Endothelial cell (in vitro differentiated cells): ENCODE results near the gene ZSWIM3. TPM values are rescaled to one million over a fixed set of nuclear protein-coding genes. Genes with fewer than 3 reads are reported as not detected.

Source experiments
- DNase-seq: peaks from one replicate; pipeline ENCODE4 v3.0.0; 2021; ENCODE audit warnings: low spot score
- H3K27ac Mint-ChIP-seq: one replicate; pipeline ENCODE4 v1.8.0; 2021; ENCODE audit warnings: mixed read lengths, inconsistent platforms; ENCODE audit not compliant: unreplicated experiment
- H3K27me3 Mint-ChIP-seq: one replicate; pipeline ENCODE4 v1.8.0; 2021; ENCODE audit warnings: mild to moderate bottlenecking, moderate library complexity, mixed read lengths, inconsistent platforms; ENCODE audit not compliant: unreplicated experiment
- H3K36me3 Mint-ChIP-seq: one replicate; pipeline ENCODE4 v1.8.0; 2021; ENCODE audit warnings: mild to moderate bottlenecking, low read depth, mixed read lengths, inconsistent platforms; ENCODE audit not compliant: unreplicated experiment
- H3K4me1 Mint-ChIP-seq: one replicate; pipeline ENCODE4 v1.8.0; 2021; ENCODE audit warnings: mild to moderate bottlenecking, mixed read lengths, inconsistent platforms; ENCODE audit not compliant: unreplicated experiment
- H3K4me3 Mint-ChIP-seq: one replicate; pipeline ENCODE4 v1.8.0; 2021; ENCODE audit warnings: mild to moderate bottlenecking, mixed read lengths, inconsistent platforms; ENCODE audit not compliant: unreplicated experiment
- H3K9me3 Mint-ChIP-seq: one replicate; pipeline ENCODE4 v1.8.0; 2021; ENCODE audit warnings: mixed read lengths, inconsistent platforms; ENCODE audit not compliant: unreplicated experiment
- total RNA-seq: library from RNA; stranded (reverse); fragmentation: NEBNext Ultra II Directional; extraction: Animal tissue kit (Norgen Biotek cat#: 25700); gene quantifications from one replicate; pipeline ENCODE4 v1.2.1, GENCODE V29; 2021; ENCODE audit not compliant: unreplicated experiment
- TF ChIP-seq, protein P1 (sequence below): fragments of 200-600 bp; sonication (generic); IDR thresholded peaks from one replicate; pipeline ENCODE4 v1.5.0; 2021; ENCODE audit warnings: antibody characterized with exemption; ENCODE audit not compliant: unreplicated experiment

The ZSWIM3 gene
- total RNA-seq, 1 donor from 2014 or later, result 6.7 TPM

DNA sequence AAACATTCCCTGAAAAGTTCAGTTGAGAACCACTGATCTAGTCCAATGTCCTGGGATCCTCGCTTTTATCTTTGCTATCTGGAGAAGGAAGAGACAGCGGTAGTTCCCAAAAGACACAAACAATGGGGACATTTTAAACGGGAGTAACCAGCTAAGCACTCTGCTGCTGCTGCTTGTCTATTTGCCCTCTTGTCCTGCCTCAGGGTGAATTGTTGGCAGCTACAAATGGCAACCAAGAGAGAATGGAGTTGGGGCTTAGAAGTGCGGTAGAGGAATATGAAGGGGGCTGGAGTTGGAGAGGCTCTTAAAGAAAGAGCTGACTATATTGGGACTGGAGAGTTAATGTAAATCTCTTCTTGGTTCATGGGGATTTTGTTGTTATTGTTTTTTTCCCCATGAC lies 17.2 kb downstream of the ZSWIM3 start:
- Mint-ChIP-seq H3K4me1 (peaks cover 14% of the 10 kb centered on the region), H3K27me3 (peaks cover 1% of the 10 kb centered on the region), H3K9me3 (no peaks in the 10 kb centered on the region), H3K36me3 (peaks cover 8% of the 10 kb centered on the region), H3K4me3 (no peak overlapping the region), H3K27ac (no peak overlapping the region)
- TF ChIP-seq, protein P1, sequence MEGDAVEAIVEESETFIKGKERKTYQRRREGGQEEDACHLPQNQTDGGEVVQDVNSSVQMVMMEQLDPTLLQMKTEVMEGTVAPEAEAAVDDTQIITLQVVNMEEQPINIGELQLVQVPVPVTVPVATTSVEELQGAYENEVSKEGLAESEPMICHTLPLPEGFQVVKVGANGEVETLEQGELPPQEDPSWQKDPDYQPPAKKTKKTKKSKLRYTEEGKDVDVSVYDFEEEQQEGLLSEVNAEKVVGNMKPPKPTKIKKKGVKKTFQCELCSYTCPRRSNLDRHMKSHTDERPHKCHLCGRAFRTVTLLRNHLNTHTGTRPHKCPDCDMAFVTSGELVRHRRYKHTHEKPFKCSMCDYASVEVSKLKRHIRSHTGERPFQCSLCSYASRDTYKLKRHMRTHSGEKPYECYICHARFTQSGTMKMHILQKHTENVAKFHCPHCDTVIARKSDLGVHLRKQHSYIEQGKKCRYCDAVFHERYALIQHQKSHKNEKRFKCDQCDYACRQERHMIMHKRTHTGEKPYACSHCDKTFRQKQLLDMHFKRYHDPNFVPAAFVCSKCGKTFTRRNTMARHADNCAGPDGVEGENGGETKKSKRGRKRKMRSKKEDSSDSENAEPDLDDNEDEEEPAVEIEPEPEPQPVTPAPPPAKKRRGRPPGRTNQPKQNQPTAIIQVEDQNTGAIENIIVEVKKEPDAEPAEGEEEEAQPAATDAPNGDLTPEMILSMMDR, result no peak
- DNase-seq, result no peak

DNA sequence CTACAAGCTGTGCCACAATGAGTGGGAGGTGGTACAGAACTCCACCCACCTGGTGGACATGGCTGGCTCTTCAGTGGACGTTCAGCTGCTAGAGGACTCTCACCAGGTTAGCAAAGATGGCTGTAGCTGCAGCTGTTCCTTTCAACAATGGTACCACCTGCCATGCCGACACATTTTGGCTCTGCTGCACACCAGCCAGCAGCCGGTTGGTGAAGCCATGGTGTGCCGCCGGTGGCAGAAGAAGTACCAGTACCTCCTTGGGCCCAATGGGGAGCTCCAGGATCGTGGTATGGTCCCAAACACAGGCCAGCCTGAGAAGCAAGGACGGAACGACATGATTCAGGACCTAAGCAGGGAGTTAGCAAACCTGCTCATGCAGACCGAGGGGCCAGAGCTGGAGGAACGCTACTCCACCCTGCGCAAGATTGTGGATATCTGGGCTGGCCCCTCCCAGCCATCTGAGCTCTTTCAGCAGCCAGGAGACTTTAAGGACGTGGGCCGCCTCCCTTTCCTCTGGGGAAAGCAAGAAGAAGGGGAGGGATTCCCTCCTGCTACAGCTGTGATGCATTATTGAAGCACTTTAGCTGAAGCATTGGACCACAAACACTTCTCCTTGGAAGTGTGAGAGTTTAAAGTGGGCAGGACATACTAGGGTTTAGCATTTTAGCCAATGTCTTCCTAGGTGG lies 20.8 kb downstream of the ZSWIM3 start:
- TF ChIP-seq, protein P1, result no peak
- H3K4me1 Mint-ChIP-seq, result peaks cover 10% of the 10 kb centered on the region

DNA sequence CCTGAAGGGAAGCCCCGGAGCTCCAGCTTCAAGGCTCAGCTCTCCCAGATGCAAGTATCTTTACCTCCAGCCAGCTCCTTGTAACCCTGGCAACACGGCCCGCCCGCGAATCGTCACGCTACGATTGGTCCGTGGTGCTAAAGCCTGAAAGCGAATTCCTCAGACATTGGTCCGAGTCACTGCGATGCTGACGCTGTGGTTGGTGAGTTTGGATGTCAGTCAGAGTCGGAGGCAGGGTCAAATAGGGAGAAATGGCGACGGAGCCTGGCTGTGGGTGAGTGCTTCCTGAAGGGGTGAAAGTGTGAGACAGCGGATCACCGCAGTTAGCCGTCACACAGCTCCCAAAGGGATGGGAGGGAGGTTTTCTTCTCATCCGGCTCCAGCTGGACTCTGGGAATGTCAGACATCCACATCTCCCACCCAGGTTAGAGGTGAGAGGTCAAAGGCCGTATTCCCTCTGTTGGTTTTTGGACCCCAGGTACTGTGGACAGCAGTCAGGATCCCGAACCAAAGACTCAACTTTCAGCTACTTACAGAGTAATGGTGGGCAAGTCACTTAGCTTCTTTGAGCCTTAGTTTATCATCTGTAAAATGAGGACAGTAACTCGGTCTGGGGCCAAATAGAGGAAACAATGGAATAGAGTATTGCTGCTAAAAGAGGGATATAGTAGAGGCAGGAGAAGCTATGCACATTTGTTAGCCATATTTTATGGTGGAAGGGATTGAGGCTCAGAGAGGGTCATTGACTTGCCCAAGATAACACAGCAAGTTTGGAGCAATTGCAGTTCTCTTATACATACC lies 23.8 kb downstream of the ZSWIM3 start, which contains the start of gene ZSWIM1:
Gene ZSWIM1, plus strand, starts transcription at position 240 of the 801 bp plus-strand sequence. CDS start 1,366 bp downstream, outside the sequence.
- H3K27me3 Mint-ChIP-seq, result peaks cover 4% of the 10 kb centered on the region
- peak; percentile 99 for DNase-seq
- TF ChIP-seq, protein P1, result no peak
- H3K4me1 Mint-ChIP-seq, result peaks cover 7% of the 10 kb centered on the region
- H3K9me3 Mint-ChIP-seq, result no peaks in the 10 kb centered on the region
- peaks cover 17% of the 10 kb centered on the region for H3K36me3 Mint-ChIP-seq
- peak within 1 kb of the TSS; percentile 98 for H3K4me3 Mint-ChIP-seq
- H3K27ac Mint-ChIP-seq, result peak within 1 kb of the TSS; percentile 36

More for the DNA sequence above, 20.8 kb downstream of the ZSWIM3 start:
- Mint-ChIP-seq H3K27ac (no peak overlapping the region), H3K36me3 (peaks cover 8% of the 10 kb centered on the region), H3K4me3 (no peak overlapping the region), H3K27me3 (peaks cover 4% of the 10 kb centered on the region), H3K9me3 (no peaks in the 10 kb centered on the region)
- no peak for DNase-seq

DNA sequence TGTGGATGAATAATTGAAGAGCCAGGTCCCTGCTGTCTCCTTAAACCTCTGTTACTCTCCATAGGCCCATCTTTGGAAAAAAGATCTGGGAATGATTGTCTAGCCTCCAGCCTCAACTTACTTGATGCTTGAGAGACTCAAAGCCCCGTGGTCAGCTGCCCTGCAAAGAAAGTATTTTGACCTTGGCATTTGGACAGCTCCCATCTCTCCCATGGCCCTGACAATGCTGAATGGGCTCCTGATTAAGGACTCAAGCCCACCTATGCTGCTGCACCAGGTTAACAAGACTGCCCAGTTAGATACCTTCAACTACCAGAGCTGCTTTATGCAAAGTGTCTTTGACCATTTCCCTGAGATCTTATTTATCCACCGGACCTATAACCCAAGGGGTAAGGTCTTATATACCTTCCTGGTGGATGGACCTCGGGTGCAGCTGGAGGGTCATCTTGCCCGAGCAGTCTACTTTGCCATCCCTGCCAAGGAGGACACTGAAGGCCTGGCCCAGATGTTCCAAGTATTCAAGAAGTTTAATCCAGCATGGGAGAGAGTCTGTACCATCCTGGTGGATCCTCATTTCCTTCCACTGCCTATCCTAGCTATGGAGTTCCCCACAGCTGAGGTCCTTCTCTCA lies 25.2 kb downstream of the ZSWIM3 start:
- TF ChIP-seq, protein P1, result no peak

More for the DNA sequence above, 25.2 kb downstream of the ZSWIM3 start:
- peaks cover 7% of the 10 kb centered on the region for H3K4me1 Mint-ChIP-seq
- peaks cover 13% of the 10 kb centered on the region for H3K36me3 Mint-ChIP-seq
- no peak for DNase-seq
- no peak overlapping the region for H3K27ac Mint-ChIP-seq
- peak overlapping the region; percentile 47 for H3K4me3 Mint-ChIP-seq
- H3K9me3 Mint-ChIP-seq, result no peaks in the 10 kb centered on the region
- peaks cover 4% of the 10 kb centered on the region for H3K27me3 Mint-ChIP-seq
